Activated T-helper 1 cell treated with Interleukin-2 at 50 U/mL for 16 hours (primary cell): Measurements from ENCODE around the gene TSPAN11.

ENCODE experiments used
- DNase-seq: peaks from one replicate; pipeline ENCODE4 v3.0.0-alpha.2; 2020; ENCODE audit warnings: low read depth

The TSPAN11 gene

DNA sequence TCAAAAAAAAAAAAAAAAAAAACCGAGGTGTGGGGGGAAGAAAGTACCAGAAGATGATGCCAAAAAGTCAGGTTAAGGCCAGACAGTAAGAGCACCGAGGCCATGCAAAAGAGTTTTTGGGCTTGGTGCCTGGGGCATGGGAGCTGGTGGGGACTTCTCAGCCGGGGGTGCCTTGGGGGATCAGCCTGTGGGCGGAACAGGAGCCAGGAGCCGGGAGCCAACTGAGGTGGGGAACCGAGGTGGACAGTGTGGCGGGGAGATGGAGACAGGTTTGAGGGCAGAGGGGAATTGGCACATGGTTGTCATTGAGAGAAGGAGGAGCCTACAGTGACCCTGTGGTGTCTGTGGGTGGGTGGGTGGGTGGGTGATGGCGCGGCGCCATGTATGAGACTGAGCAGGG, 33.2 kb downstream of the TSPAN11 start:
- DNase-seq: no peak

DNA sequence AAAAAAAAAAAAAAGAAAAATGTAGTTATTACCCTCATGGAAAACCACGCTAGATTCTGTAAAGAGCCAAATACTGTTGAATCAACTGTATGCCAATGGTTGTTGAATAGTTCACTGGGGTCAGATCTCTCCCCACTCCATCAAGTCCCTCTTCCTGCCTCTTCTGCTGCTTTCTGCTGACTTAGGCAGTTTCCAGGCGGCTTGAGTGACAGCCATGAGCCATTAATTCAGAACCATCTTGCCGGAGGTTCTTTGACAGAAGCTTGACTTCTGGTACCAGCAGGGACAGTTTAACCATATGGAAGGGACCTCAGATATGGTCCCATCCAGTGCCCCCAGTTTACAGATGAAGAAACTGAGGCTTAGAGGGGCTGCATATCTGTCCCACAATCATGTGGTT, 34.5 kb downstream of the TSPAN11 start:
- no peak for DNase-seq

- no peak for DNase-seq
Measured at GRCh38 chr12:30962047-30962446, 35.5 kb downstream of the TSPAN11 start.

DNA sequence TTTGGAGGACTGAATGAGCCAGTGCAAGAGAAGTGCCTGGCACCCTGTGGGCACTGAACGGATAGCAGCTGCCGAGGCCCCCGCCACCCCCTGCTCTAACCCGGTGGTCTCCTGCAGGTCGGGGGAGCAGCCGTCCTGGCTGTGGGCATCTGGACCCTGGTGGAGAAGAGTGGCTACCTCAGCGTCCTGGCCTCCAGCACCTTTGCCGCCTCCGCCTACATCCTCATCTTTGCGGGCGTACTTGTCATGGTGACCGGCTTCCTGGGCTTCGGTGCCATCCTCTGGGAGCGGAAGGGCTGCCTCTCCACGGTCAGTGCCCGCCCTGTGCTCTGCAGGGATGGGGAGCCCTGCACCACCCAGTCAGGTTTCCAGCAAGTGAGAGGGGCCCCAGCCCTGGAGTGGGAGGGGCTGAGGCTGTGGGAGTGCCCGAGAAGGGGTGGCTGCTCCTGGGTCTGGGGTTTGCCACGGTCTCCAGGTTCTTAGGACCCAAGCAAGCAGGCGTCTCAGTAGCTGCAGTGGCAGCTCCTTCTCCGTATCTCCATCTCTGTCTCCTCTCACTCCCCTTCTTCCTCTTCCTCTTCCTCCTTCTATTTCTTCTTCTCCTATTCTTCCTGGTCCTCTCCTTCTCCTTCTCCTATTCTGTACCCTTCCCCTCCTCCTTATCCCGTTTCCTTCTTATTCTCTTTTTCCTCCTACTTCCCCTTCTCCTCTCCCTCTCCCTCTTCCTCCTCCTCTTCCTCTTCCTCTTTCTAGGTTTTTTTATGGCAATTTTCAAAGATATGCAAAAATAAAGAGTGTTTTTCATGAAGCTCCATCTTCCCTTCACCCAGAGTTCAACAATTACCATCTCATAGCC, 37.4 kb downstream of the TSPAN11 start:
- DNase-seq: no peak

GRCh38 chr12:30964896-30965612, 38.5 kb downstream of the TSPAN11 start:
- no peak for DNase-seq

GRCh38 chr12:30965613-30965985, 39.1 kb downstream of the TSPAN11 start:
- no peak for DNase-seq

- DNase-seq: no peak
Measured at GRCh38 chr12:30967026-30967425, 40.5 kb downstream of the TSPAN11 start.

GRCh38 chr12:30968211-30968610, 41.7 kb downstream of the TSPAN11 start:
- no peak for DNase-seq

DNA sequence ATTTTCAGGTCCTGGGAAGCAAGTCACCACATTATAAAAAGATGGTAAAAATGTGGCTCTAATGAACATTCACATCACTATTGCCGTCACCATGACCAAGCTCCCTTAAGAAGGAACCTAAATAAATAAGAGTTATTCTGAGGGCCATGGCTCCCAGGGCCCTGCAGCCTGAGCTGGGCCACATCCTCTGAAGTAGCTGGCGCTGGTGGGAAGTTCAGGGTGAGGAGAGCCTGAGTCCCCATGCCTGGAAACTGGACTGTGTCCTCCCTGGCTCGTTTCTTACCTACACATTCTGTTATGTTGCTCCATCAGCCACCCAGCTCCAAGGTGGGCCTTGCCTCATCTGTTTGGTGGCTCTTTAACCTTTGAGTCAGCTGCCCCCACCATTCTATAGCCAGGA, 42.5 kb downstream of the TSPAN11 start:
- no peak for DNase-seq

GRCh38 chr12:30969606-30970395, 43.3 kb downstream of the TSPAN11 start:
- DNase-seq: no peak

DNA sequence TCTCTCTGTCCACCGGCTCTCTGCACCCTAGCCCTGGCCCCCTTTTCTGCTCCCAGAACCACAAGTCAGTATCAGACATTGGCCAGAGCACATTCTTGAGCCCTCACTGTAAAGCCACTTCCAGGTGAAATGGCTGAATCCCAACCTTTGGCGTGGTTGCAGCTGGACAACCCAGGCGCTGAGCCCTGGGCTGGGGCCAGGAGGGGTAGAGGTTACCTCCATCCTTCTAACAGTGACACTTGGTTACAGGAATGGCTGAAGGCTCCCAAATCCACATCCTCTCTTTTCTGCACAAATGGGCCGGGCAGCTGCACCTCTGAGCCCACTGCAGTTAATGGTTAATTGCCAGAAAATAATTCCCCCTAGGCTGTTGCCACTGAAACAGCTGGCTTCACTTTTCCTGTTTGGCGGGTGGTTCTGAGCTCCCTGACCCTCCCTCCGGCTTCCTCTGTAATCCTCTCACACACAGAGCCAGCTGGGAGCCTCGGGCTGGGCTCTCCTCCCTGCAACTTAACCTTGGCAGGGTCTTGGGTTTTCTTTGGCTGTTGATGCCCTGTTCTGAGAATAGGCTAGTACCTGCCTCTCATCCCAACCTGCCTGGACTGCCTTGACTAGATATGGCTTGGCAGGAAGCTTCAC, 44.1 kb downstream of the TSPAN11 start:
- no peak for DNase-seq

- no peak for DNase-seq
Measured at GRCh38 chr12:30972035-30972434, 45.5 kb downstream of the TSPAN11 start.

DNA sequence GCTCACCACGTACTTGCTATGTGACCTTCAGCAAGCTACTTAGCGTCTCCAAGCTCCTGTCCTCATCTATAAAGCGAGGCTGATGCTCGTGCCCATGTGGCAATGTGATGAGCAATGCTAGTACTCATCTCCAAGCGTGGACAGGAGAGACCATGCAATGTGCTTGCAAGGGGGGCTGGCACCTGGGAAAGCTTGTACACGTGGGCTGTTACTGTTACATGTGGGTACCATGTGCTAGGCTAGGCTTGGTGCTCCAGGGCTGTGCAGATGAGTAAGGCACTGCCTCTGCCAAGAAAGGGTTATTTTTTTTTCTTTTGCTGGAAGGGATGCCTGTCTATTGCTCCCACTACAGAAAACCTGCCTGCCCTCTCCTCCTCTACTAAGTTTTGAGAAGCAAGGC, 46.6 kb downstream of the TSPAN11 start:
- no peak for DNase-seq

GRCh38 chr12:30973830-30974229, 47.3 kb downstream of the TSPAN11 start:
- no peak for DNase-seq

GRCh38 chr12:30974746-30975500, 48.4 kb downstream of the TSPAN11 start:
- no peak for DNase-seq

DNA sequence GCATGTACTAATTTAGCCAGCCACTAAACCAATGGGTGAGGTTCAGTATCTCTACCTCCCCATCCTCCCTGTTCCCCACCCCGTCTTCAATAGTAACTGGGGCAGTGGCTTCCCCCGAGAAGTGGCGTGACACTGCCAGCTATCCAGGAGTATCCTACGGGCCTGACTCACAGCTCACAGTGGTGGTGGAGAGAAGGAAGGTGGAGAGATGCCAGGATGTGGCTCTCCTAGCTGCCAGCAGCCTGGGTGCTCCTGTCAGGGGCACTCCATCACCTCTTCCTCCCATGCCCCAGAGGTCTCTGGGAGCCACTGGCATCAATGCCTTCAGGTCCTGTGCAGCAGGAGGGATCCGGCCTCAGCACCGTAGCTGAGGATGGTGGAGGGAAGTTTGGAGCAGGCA, 49.0 kb downstream of the TSPAN11 start:
- DNase-seq: no peak

- no peak for DNase-seq
Measured at GRCh38 chr12:30976206-30976605, 49.7 kb downstream of the TSPAN11 start.

DNA sequence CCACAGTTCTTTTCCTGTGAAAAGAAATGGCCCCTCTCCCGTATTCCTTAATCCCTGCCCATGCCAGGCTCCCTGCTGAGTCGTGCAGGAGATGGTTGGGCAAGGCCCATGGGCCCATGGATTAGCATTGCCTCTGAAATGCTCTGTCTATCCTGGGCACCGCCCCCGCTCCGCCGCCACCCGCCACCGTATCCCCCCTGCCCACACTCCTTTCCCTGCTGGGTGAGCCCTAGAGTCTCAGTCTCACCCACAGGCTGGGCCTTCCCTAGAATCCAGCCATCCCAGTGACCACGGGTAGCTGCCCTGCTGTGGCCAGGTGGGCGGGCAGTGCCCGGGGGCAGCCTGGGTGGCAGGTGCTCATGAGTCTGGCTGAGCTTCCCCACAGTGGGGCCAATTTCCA, 50.6 kb downstream of the TSPAN11 start:
- no peak for DNase-seq

GRCh38 chr12:30977537-30978349, 51.2 kb downstream of the TSPAN11 start:
- no peak for DNase-seq

- DNase-seq: no peak
Measured at GRCh38 chr12:30978639-30979038, 52.1 kb downstream of the TSPAN11 start.
